ENCODE data around the gene TMCC1.

GRCh38 chr3:129658110-129658843, 235.2 kb downstream of the TMCC1 start:
- TF ChIP-seq CTCF (IDR thresholded peaks at IDR 0.05) (no peak), ZFX (IDR thresholded peaks at IDR 0.05; ENCODE audit: borderline replicate concordance) (no peak)

Data from 22Rv1 (cell line).